Measurements from ENCODE around the gene PIK3R1.

The PIK3R1 gene

DNA sequence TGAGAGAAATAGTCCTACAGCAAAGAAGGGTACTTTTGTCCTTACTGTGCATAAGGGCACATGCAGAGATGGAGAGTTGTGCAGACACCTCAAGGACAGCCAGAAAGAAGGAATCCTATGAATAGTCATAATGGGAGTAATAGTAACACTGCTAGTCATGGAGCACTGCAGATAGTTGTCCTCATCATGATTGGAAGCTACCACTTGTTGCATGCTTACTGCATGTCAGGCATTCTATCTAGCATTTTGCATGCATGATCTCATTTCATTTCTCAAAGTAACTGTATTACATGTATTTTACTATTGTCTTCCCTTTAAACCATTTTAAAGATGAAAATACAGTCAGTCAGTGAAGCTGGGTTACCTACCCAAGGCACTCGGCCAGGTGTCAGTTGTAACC is 81.3 kb downstream of the PIK3R1 start:
- H3K9me3 Mint-ChIP-seq = no peaks in the 10 kb centered on the region
- H3K4me3 Mint-ChIP-seq = no peak overlapping the region
- peaks cover 37% of the 10 kb centered on the region for H3K4me1 Mint-ChIP-seq
- ATAC-seq = no peak
- no peak for DNase-seq (ENCODE audit: low spot score in 2 of 2)
- peaks cover 94% of the 10 kb centered on the region for H3K36me3 Mint-ChIP-seq
- no peak overlapping the region for H3K27ac Mint-ChIP-seq

DNA sequence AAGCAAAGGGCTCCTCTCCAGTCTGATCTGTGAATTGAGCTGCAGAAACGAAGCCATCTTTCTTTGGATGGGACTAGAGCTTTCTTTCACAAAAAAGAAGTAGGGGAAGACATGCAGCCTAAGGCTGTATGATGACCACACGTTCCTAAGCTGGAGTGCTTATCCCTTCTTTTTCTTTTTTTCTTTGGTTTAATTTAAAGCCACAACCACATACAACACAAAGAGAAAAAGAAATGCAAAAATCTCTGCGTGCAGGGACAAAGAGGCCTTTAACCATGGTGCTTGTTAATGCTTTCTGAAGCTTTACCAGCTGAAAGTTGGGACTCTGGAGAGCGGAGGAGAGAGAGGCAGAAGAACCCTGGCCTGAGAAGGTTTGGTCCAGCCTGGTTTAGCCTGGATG is 82.1 kb downstream of the PIK3R1 start:
- no peak overlapping the region for H3K27ac Mint-ChIP-seq
- H3K4me1 Mint-ChIP-seq = peaks cover 37% of the 10 kb centered on the region
- DNase-seq (ENCODE audit: low spot score in 2 of 2) (no peak), ATAC-seq (no peak)
- no peaks in the 10 kb centered on the region for H3K9me3 Mint-ChIP-seq
- H3K4me3 Mint-ChIP-seq = no peak overlapping the region
- H3K36me3 Mint-ChIP-seq = peaks cover 94% of the 10 kb centered on the region

DNA sequence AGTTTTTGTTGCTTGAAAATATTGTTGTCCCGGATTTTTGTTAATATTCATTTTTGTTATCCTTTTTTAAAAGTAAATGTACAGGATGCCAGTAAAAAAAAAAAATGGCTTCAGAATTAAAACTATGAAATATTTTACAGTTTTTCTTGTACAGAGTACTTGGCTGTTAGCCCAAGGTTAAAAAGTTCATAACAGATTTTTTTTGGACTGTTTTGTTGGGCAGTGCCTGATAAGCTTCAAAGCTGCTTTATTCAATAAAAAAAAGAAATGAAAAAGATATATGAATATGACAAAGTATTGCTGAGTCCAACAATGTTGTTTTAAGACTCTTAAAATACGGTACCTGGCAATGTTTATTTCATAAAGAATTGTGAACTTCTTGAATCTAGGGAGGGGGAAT is 82.9 kb downstream of the PIK3R1 start:
- H3K36me3 Mint-ChIP-seq = peaks cover 88% of the 10 kb centered on the region
- no peak overlapping the region for H3K4me3 Mint-ChIP-seq
- H3K4me1 Mint-ChIP-seq = peaks cover 44% of the 10 kb centered on the region
- DNase-seq (ENCODE audit: low spot score in 2 of 2) (no peak), ATAC-seq (no peak)
- H3K27ac Mint-ChIP-seq = peak overlapping the region; percentile 37
- H3K9me3 Mint-ChIP-seq = no peaks in the 10 kb centered on the region

DNA sequence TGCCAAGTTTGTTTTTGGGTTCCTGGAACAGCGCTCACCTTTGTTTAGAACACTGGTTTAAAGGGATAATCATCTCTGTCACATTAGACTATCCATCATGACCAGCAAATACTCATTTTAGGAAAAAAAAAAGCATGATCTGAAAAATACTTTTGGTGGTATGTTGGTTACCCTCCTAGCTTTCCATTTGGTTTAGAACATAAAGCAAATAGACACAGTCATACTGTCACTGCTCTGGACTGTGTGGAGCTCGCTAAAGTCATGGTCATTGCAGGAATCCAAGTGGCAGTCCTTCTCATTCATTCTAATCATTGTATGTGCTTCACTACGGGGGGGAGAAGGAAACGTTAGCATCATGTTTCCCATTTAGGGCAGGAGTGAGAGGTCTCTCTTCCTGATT is 83.5 kb downstream of the PIK3R1 start:
- DNase-seq (ENCODE audit: low spot score in 2 of 2) (no peak), ATAC-seq (peak; percentile 74)
- no peak overlapping the region for H3K4me3 Mint-ChIP-seq
- H3K27ac Mint-ChIP-seq = no peak overlapping the region
- H3K4me1 Mint-ChIP-seq = peaks cover 50% of the 10 kb centered on the region
- H3K9me3 Mint-ChIP-seq = no peaks in the 10 kb centered on the region
- H3K36me3 Mint-ChIP-seq = peaks cover 82% of the 10 kb centered on the region

DNA sequence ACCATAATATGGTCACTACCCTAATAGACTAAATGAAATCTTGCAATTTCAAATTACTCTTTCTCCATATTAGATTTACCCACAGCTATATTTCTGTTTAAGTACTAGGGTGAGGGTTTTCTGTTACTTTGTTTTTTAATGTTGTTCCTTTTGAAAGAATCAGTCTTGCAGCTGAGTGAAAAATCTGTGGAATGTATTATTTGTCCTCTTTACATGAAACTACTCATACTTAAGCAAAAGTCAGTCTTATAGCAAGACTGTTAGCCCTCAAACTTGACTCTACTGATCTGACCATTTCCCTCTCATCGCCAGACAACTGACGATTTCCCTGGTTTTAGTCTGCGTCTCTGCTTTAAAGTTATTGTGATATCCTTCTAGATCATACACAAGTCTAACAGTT is 84.0 kb downstream of the PIK3R1 start:
- Mint-ChIP-seq H3K9me3 (no peaks in the 10 kb centered on the region), H3K4me1 (peaks cover 55% of the 10 kb centered on the region), H3K36me3 (peaks cover 77% of the 10 kb centered on the region), H3K4me3 (no peak overlapping the region), H3K27ac (no peak overlapping the region)
- DNase-seq (ENCODE audit: low spot score in 2 of 2) (no peak), ATAC-seq (no peak)

DNA sequence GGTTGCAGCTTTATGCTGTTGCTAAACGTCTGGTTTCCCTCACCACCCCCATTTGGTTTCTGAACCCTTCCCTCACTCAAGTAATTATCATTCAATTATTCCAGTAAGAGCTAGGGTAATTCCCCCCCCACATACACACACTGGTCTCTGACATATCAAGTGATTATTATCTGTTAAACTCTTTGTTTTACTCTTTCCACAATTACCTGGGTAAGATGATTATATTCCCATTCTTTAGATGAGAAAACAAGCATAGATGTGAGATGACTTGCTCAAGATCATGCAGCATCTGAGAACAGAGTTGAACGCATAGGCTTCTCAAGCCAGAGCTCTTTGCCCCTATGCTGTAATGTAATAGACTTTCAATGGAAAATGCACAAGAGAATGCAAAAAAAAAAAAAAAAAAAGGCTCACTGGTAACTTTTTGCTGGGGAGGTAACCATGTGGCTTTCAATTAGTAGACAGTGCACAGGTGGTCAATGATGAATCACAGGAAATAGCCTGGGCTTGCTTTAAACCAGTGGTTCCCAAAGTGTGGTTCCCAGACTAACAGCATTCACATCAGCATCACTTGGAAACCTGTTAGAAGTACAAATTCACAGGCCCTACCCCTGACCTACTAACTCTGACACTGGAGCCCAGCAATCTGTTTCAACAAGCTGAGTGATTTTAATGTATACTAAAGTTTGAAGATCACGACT is 87.6 kb downstream of the PIK3R1 start:
- Mint-ChIP-seq H3K4me1 (peaks cover 50% of the 10 kb centered on the region), H3K27ac (peak overlapping the region; percentile 20), H3K4me3 (peak overlapping the region; percentile 26), H3K9me3 (no peaks in the 10 kb centered on the region), H3K36me3 (peaks cover 41% of the 10 kb centered on the region)
- ATAC-seq = peak; percentile 45
- DNase-seq (ENCODE audit: low spot score in 2 of 2) = no peak

DNA sequence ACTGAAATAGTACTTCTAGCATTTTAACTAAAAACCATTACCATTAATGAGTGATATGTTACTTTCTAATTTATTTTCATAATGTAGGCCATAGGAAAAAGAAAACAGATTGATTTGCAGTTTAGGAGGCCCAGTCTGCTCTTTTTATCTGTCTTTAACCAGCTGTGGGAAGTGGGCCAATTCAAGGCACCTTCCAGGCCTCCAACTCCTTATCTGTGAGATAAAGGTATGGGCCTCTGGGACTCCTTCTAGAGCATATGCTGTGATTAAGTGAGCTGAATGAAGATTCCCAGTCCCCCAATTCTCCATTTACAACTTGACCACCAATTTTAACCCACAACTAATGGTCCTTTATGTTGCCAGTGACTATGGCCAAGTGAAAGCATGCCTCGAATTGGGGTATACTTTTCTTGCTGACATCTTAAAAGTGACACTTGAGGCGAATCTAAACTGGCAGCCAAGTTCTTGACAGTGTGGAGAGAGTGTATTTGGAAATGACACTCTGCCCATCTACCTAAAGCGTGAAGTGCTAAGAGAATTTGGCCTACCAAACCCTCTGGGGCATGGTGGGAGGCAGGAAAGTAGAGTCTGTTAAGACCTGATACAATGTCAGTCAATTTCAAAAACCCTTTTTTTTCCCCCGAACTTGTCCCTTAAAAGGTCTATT is 88.3 kb downstream of the PIK3R1 start:
- Mint-ChIP-seq H3K9me3 (no peaks in the 10 kb centered on the region), H3K27ac (peak overlapping the region; percentile 27), H3K36me3 (peaks cover 34% of the 10 kb centered on the region), H3K4me1 (peaks cover 49% of the 10 kb centered on the region), H3K4me3 (peak overlapping the region; percentile 26)
- DNase-seq (ENCODE audit: low spot score in 2 of 2) = no peak
- ATAC-seq = peak; percentile 36

DNA sequence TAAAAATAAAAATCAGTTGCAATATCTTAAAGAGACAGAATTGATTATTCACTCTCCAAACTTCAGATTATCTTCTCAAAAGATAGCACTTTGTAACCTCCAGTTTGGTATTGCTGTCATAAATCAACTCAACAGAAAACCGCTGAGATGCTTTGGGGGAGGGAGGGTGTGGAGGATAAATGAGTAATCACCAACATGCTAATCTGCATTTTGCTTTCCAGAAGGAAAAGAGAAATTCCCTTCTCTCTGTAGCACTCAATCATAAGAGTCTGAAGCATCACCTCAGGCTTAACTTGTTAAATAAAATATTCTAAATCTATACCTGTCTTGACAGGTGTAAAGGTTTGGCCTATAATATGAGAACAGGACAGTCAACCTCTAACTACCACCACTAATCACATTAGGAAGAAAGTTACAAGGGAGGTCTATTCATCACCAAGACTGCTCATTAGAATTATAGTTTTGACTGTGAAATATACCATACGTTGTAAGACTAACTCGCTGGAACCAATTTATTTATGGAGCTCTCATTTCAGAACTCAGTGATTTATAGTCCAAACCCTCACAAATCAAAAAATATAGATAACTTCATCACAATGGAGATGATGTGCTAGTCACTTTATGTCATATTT is 89.0 kb downstream of the PIK3R1 start:
- Mint-ChIP-seq H3K27ac (peak overlapping the region; percentile 27), H3K36me3 (peaks cover 28% of the 10 kb centered on the region), H3K4me3 (no peak overlapping the region), H3K4me1 (peaks cover 42% of the 10 kb centered on the region), H3K9me3 (no peaks in the 10 kb centered on the region)
- ATAC-seq (peak; percentile 87), DNase-seq (ENCODE audit: low spot score in 2 of 2) (no peak)

DNA sequence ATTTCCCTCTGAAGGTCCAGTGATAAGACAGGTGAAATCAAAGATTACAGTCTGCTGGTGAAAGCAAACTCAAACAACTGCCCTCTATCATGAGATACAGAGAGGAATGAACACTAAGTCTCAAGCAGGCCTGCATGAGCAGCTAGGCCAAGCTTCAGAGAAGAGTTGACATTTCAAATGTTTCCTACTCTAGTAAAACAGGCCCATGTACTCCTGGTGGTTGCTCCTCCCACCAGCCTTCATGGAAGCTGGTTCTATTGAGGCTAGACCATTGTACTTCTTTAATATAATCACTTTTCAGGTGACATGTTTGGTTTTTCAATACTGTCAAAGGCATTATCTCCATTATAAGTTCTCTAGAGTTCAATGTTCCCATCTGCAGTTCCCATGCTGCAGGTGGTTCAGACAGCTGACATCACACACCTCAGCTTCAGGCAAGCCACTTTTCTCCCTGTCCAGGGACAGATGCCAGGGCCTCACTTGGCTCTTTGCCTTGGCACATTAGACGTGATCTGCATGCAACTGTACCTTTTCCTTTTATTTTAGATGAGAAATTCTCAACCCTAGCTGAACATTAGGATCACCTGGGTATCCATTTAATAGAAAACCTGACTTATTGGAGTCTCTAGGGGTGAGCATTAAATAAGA is 89.8 kb downstream of the PIK3R1 start:
- H3K36me3 Mint-ChIP-seq = peaks cover 21% of the 10 kb centered on the region
- ATAC-seq (no peak), DNase-seq (ENCODE audit: low spot score in 2 of 2) (no peak)
- peaks cover 39% of the 10 kb centered on the region for H3K4me1 Mint-ChIP-seq
- peak overlapping the region; percentile 37 for H3K27ac Mint-ChIP-seq
- H3K9me3 Mint-ChIP-seq = no peaks in the 10 kb centered on the region
- H3K4me3 Mint-ChIP-seq = no peak overlapping the region

DNA sequence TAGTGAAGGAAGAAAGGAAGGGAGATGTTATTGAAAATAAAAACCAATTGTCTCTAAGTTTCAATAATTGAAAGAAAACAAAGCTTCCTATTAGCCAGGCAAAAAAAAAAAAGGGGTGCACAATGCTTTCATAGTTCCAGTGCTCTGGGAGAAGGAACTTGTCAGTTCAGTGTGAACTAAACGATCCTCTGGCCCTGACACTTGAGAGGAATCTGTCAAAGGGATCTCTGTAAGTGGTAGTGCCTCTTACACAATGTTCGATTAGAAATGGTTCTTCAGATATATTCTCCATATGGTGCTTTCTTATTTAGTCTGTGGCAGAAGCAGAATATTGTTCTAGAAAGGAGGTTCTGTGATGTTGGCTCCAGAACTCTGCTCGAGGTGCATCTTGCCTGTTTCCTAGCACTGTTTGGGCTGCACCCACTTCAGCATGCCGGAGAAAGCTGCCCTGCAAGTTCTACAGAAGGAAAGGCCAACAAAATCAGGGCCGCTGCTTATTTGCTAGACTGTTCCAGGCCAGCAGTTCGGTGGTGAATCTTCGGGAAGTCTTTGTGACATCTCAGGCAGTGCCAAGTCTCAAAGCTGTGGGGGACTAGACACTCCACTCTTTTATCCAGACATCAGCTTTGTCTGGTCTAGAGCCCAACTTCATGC is 90.9 kb downstream of the PIK3R1 start:
- H3K4me3 Mint-ChIP-seq = no peak overlapping the region

DNA sequence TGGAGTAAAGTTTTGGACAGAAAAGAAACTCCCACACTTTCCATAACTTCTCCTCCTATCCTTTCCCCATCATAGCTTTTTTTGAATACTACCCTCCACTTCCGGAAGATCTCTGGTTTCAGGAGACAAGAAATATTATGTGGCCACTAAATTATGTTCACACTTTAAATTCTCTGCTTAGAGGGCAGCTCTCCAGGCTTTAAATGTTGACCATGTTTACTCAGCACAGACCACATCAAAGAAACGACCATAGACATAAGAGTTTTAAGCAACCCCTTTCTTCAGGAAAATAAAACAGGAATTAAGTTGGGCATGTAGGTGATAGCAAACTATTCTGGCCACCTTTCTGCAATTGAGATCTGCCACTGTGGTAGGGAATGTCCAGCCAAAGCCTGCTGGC is 97.8 kb downstream of the PIK3R1 start:
- peaks cover 14% of the 10 kb centered on the region for H3K4me1 Mint-ChIP-seq
- H3K36me3 Mint-ChIP-seq = no peaks in the 10 kb centered on the region
- H3K9me3 Mint-ChIP-seq = no peaks in the 10 kb centered on the region
- H3K4me3 Mint-ChIP-seq = no peak overlapping the region
- no peak for ATAC-seq
- DNase-seq (ENCODE audit: low spot score in 2 of 2) = no peak
- H3K27ac Mint-ChIP-seq = no peak overlapping the region

More for the DNA sequence above, 90.9 kb downstream of the PIK3R1 start:
- peaks cover 13% of the 10 kb centered on the region for H3K36me3 Mint-ChIP-seq
- no peak for DNase-seq (ENCODE audit: low spot score in 2 of 2)
- H3K9me3 Mint-ChIP-seq = no peaks in the 10 kb centered on the region
- ATAC-seq = no peak
- no peak overlapping the region for H3K27ac Mint-ChIP-seq
- peaks cover 32% of the 10 kb centered on the region for H3K4me1 Mint-ChIP-seq

DNA sequence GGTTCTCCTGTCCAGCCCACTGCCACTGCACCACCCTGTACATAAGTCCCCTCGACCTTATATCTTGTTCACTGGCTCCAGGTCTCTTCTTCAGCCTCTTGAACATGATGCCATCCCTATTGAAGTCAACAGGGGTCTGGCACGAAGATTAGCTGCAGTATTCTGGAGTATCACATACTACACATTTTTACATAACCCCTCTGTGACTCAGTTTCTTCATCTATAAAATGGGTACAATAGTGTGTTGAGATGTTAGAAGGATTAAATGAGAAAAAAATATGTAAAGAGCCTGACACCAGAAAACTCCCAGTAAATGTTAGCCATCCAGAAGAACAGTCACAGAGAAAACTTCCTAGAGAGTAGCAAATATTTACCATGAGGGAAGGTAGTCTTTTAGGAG is 98.9 kb downstream of the PIK3R1 start:
- H3K27ac Mint-ChIP-seq = no peak overlapping the region
- ATAC-seq = no peak

DNA sequence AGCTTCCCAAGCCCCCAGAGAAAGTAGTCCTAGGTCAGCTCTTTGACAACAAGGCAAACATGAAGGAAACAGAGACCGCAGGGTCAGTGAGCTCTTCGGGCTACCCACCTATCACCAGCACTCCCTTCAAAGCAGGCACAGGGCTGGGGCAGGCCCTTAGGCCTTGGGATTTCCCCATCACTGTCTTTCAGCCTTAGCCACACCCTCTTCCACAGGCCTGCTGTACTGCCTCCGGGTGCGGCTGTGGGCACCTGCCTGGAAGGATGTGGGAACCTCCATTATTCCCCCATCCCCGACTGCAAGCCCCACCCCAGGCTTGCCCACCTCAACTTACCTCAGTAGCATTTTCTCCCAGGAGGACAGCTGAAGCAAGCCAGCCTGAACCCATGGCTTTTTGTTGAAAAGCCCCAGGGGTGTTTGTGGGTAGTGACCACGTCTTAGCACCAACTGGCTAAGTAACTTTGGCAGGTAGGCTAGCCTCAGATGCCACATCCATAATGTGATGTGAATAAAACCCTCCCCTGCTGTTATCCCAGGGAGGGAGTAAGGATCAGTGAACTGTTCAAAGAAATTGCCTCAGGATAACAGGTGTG is 100.2 kb downstream of the PIK3R1 start:
- Mint-ChIP-seq H3K36me3 (no peaks in the 10 kb centered on the region), H3K4me1 (peaks cover 14% of the 10 kb centered on the region), H3K27ac (peak overlapping the region; percentile 56), H3K9me3 (no peaks in the 10 kb centered on the region), H3K4me3 (no peak overlapping the region)
- DNase-seq (ENCODE audit: low spot score in 2 of 2) (peak in 1 of 2 donors; percentile 57), ATAC-seq (peak; percentile 97)

More for the DNA sequence above, 98.9 kb downstream of the PIK3R1 start:
- DNase-seq (ENCODE audit: low spot score in 2 of 2) = no peak
- Mint-ChIP-seq H3K36me3 (no peaks in the 10 kb centered on the region), H3K9me3 (no peaks in the 10 kb centered on the region), H3K4me1 (peaks cover 14% of the 10 kb centered on the region), H3K4me3 (no peak overlapping the region)

DNA sequence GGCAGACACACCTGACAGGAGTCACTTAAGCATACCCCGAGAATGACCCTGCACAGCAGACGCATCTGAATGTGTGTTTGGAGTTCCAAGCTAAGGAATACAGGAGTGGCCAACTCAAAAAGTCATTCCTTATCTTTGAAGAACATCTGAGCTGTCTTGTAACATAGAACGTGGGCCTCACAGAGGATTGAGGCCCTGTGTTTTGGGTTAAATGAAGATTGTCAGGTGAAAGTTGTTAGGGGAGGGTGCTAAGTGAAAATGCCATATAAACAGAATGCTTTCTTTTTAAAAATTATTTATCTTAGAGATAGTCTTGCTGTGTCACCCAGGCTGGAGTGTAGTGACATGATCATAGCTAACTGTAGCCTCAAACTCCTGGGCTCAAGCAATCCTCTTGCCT is 100.9 kb downstream of the PIK3R1 start:
- peak overlapping the region; percentile 56 for H3K27ac Mint-ChIP-seq
- H3K9me3 Mint-ChIP-seq = no peaks in the 10 kb centered on the region
- H3K4me1 Mint-ChIP-seq = peaks cover 14% of the 10 kb centered on the region
- DNase-seq (ENCODE audit: low spot score in 2 of 2) = no peak
- no peak overlapping the region for H3K4me3 Mint-ChIP-seq
- ATAC-seq = no peak
- H3K36me3 Mint-ChIP-seq = no peaks in the 10 kb centered on the region

DNA sequence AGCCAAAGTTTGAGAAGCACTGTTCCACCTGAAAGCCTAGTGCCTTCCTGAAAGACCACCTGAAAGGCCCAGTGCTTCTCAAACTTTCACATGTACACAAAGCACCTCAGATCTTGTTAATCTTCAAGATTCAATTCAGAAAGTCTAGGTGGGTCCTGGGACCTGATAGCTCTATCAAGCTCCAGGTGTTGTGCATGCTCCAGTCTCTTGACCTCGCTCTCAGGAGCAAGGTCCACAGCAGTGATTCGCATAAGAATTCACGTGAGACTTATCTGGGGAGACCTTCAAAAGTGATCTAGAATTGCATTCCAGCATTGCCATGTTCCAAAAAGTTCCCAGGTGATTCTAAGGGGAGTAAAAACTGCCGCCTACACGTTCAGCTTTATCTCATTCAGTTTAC is 102.1 kb downstream of the PIK3R1 start:
- Mint-ChIP-seq H3K4me3 (no peak overlapping the region), H3K36me3 (no peaks in the 10 kb centered on the region), H3K4me1 (peaks cover 14% of the 10 kb centered on the region), H3K27ac (no peak overlapping the region), H3K9me3 (no peaks in the 10 kb centered on the region)
- ATAC-seq (no peak), DNase-seq (ENCODE audit: low spot score in 2 of 2) (no peak)

All from stimulated activated effector memory CD8-positive, alpha-beta T cell treated with anti-CD3 and anti-CD28 coated beads, Interleukin-12 subunit alpha, Interleukin-12 subunit beta, amount 100 ng/mL, for 72 hours (primary cell).